Measurements from ENCODE around the gene UNC5A. TPM values are rescaled to one million over a fixed set of nuclear protein-coding genes. Genes with fewer than 3 reads are reported as not detected.

UNC5A gene
- total RNA-seq, 1 donor from 2014 or later = 5.6 TPM

DNA sequence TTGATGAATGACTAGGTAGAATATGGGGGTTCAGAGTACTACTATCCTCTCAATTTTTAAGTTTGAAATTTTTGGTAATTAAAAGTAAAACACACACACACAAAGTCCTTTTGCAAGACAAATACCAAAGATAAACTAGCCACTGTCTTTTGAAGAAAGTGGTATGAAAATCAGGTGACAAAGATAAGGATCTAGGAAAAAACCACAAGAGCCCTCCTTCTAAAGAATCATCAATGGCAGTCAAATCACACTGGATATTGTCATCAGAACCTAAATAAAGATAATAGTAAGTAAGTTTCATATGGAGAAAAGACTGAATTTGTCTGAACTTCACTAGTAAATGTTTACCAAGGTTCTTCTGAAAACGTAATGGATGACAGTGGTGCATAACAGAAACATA lies 119.3 kb downstream of the UNC5A start:
- H3K27ac Mint-ChIP-seq (ENCODE audit: unreplicated experiment) = no peak overlapping the region
- H3K4me3 Mint-ChIP-seq (ENCODE audit: unreplicated experiment) = no peak overlapping the region
- no peak for TF ChIP-seq CTCF (IDR thresholded peaks at IDR 0.05; ENCODE audit: partially characterized antibody, unreplicated experiment)
- H3K36me3 Mint-ChIP-seq (ENCODE audit: unreplicated experiment) = no peaks in the 10 kb centered on the region
- H3K4me1 Mint-ChIP-seq (ENCODE audit: low read depth, unreplicated experiment) = no peaks in the 10 kb centered on the region
- no peak for DNase-seq
- no peaks in the 10 kb centered on the region for H3K9me3 Mint-ChIP-seq (ENCODE audit: unreplicated experiment)
- no peaks in the 10 kb centered on the region for H3K27me3 Mint-ChIP-seq (ENCODE audit: unreplicated experiment)

Other genes starting within 250 kb of the UNC5A start
- 72.3 TPM for gene GPRIN1, start 200.4 kb upstream of the UNC5A start, total RNA-seq (ENCODE audit: unreplicated experiment)
- 3.7 TPM for gene SNCB, start 180.0 kb upstream of the UNC5A start, total RNA-seq (ENCODE audit: unreplicated experiment)
- gene EIF4E1B, start 179.9 kb upstream of the UNC5A start, total RNA-seq (ENCODE audit: unreplicated experiment) = not detected
- gene TSPAN17, start 163.1 kb upstream of the UNC5A start, total RNA-seq (ENCODE audit: unreplicated experiment) = 97.2 TPM
- gene HK3, start 88.8 kb downstream of the UNC5A start, total RNA-seq (ENCODE audit: unreplicated experiment) = not detected
- 38.5 TPM for gene UIMC1, start 196.2 kb downstream of the UNC5A start, total RNA-seq (ENCODE audit: unreplicated experiment)
- gene ZNF346, start 212.1 kb downstream of the UNC5A start, total RNA-seq (ENCODE audit: unreplicated experiment) = 18.2 TPM

Data from glutamatergic neuron (in vitro differentiated cells).